Middle frontal gyrus (tissue), 1 donor: ENCODE measurements around the gene MYMX.
"Not testable (repeated sequence)": the region's sequence is repeated elsewhere in the genome, so short reads cannot be mapped to it uniquely, and the experiment has no call there.

ENCODE experiments used
- DNase-seq: peaks from one replicate; pipeline ENCODE4 v3.0.0-alpha.2; 2015; ENCODE audit warnings: low spot score; ENCODE audit errors: extremely low spot score

Gene MYMX

DNA sequence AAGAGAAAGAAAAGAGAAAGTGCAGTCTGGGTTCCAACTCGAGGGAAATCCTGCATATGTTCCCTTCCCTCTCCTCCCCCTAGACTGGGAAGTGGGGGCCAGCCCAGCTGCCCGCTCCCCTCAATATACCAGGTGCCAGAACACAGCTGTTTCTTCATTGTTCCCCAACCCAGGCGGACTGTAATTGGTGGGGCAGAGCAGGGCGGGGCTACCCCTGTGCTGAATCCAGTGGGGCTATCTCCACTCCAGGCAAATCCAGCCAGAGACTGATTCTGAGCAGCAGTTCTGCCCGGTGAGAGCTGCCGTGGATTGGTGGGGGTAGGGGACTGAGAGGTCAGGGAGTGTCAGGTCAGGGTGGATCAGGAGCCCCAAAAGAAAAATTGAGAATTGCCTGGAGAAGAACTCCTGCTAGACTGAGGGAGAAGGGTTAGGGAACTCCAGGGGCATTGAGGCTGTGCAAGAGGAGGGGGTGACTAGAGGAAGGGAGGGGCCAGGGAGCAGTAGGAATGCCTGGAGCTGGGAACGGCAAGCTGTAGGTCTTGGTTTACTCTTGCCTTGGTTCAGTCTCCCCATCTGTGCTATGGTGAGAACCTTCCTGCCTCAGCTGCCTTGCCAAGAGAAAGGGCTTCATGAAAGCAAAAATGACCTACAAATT is at the start of gene MYMX:
Gene MYMX (plus strand): TSS at position 250 of the 655 bp plus-strand sequence. CDS start 546 bp downstream, outside the sequence.
- no peak for DNase-seq

GRCh38 chr6:44167567-44167966 is 49.2 kb upstream of the MYMX start:
- no peak for DNase-seq

DNA sequence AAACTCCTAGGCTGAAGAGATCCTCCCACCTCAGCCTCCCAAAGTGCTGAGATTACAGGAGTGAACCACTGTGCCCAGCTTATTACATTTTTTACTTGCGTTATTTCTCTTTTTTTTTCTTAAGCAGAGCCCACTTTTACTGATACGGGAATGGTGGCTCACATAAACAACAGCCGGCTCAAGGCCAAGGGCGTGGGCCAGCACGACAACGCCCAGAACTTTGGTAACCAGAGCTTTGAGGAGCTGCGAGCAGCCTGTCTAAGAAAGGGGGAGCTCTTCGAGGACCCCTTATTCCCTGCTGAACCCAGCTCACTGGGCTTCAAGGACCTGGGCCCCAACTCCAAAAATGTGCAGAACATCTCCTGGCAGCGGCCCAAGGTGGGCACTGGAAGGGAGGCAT is 47.6 kb upstream of the MYMX start:
- no peak for DNase-seq

DNA sequence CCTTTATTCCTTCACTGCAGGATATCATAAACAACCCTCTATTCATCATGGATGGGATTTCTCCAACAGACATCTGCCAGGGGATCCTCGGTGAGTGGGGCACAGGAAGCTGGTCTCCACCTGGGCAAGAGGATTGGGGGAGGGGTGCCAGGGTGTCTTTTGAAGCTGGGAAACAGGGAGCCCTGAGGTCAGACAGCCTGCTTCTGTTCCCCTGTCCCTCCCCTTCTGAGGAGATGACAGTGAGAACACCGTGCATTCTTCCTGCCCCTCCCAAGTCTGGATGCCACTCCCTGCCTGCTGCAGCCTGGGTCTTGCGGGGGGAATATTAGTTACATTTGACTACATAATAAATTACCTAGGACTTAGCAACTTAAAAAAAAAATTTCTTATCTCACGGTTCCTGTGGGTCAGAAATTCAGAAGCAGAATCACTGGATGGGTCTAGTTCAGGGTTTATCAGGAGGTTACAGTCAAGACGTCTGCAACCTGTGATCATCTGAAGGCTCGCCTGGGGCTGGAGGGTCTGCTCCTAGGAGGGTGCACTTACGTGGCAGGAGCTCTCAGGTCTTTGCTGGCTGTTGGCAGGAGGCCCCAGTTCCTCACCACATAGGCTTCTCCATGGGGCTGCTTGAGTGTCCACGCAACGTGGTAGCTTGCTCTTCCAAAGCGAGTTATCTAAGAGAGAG is 46.7 kb upstream of the MYMX start:
- DNase-seq: no peak

DNA sequence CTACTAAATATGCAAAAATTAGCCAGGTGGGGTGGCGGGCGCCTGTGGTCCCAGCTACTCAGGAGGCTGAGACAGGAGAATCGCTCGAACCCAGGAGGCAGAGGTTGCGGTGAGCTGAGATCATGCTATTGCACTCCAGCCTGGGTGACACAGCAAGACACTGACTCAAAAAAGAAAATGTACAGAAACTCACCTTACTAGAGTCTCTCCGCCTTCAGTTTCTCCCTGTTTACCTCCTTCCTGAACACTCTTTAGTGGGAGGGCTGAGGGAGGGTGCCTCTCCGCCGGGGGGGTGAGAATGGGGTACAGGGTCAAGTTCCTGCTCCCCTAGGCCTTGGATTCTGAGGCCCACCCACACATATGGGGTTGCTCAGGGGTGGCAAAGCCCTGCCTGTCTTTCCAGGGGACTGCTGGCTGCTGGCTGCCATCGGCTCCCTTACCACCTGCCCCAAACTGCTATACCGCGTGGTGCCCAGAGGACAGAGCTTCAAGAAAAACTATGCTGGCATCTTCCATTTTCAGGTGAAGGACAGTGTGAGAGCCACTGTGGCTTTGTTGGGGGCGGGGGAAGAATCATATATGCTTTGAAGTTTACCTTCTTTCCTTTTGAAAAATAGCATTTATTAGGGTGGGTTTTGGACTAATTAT is 44.7 kb upstream of the MYMX start:
- DNase-seq: no peak

DNA sequence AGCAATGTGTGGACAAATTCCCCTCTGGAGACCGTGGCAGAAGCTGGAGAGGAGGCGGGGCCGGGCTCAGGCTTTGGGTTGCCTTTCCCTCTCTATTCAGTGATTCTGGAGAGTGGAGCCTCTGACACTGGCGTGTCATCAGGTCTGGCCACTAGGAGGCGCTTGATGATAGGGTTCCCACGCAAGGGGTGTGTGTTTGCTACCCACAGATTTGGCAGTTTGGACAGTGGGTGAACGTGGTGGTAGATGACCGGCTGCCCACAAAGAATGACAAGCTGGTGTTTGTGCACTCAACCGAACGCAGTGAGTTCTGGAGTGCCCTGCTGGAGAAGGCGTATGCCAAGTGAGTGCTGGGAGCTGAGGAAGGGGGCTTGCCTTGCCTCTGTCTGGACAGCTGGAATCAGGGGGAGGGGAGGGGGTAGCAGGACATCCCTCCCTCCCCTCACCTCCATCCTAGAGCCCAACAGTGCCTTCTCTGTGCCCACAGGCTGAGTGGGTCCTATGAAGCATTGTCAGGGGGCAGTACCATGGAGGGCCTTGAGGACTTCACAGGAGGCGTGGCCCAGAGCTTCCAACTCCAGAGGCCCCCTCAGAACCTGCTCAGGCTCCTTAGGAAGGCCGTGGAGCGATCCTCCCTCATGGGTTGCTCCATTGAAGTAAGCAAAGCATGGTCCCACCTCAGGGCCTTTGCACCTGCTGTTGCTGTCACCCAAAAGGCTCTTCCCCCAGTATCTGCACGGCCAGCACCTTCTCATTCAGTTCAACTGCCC is 43.8 kb upstream of the MYMX start:
- DNase-seq: peak; percentile 66

GRCh38 chr6:44176130-44176761 is 40.5 kb upstream of the MYMX start:
- DNase-seq: no peak

- DNase-seq: no peak
Measured at GRCh38 chr6:44176762-44177509, 39.8 kb upstream of the MYMX start.

- DNase-seq: no peak
Measured at GRCh38 chr6:44177691-44178423, 38.9 kb upstream of the MYMX start.

DNA sequence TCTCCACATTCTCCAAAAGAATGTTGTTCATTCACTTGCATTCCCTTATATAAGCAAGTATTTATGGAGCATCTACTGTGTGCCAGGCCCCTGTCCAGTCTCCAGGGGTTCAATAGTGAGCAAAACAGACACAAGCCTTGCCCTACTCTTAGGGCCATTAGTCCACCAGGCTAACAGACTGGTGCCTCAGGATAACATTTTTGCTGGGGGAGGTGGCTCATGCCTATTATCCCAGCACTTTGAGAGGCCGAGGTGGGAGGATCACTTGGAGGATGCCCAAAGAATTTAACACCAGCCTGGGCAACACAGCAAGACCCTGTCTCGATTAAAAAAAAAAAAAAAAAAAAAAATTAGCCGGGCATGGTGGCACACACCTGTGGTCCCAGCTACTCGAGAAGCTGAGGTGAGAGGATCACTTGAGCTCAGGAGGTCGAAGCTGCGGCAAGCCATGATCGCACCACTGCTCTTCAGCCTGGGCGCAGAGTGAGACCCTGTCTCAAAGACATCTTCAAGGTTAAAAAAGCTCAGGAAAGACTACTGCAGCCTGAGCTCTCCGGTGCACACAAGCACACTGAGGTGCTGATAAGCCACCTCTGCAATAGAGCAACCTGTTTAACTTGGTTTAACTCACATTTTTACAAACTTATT is 38.2 kb upstream of the MYMX start:
- no peak for DNase-seq

DNA sequence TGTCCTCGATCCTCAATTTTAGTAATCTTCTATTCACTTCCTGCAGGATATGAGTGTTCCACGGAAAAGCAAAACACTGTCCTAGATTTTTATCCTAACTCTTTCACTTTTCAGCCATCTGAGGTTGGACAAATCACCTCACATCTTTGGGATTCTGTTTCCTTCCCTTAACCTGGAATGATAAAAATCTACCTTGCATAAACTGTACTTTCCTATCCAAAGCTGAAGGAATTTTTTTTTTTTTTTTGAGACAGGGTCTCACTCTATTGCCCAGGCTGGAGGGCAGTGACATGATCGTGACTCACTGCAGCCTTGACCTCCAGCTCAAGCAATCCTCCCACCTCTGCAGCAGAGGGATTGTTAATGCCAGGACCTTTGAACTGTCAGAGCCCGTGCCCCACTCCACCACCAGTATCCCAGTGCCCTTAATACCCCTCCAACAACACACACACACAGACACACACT is 37.6 kb upstream of the MYMX start:
- no peak for DNase-seq

DNA sequence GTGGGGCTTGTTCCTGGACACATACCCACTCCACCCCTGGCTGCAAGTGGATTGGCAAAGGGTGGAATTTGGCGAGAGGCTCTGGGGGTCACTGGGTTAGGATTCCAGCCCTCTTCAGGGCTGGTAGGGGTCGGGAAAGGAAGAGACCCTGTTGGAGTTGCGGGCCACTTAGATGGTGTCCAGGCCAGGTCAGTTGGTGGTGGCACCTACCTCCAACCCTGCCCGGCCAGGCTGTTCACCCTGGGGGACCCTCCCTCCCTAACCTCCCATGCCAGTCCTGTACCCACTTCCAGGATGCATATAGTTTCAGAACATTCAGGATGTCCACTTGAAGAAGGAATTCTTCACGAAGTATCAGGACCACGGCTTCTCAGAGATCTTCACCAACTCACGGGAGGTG is 37.1 kb upstream of the MYMX start:
- DNase-seq: no peak

- DNase-seq: no peak
Measured at GRCh38 chr6:44180406-44180805, 36.3 kb upstream of the MYMX start.

GRCh38 chr6:44180886-44181285 is 35.8 kb upstream of the MYMX start:
- no peak for DNase-seq

DNA sequence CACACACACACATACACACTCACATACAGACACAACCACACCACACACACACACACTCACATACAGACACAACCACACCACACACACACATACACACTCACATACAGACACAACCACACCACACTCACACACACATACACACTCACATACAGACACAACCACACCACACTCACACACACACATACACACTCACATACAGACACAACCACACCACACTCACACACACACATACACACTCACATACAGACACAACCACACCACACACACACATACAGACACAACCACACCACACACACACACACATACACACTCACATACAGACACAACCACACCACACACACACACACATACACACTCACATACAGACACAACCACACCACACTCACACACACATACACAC is 34.9 kb upstream of the MYMX start:
- DNase-seq: not testable (repeated sequence)

DNA sequence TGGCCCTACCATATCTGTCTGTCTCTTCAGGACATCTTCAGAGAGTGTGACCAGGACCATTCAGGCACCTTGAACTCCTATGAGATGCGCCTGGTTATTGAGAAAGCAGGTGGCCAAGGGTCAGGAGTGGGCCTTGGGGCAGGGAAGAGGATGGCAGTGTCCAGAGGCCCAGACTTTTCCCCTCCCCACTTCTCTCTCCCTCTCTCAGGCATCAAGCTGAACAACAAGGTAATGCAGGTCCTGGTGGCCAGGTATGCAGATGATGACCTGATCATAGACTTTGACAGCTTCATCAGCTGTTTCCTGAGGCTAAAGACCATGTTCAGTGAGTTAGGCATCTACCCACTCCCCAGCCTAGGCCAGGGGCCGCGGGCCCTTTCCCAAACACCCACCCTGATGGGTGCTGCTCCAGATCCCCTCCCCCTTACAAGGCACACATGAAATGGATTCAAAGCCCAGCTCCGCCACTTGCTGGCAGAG is 33.8 kb upstream of the MYMX start:
- DNase-seq: no peak

DNA sequence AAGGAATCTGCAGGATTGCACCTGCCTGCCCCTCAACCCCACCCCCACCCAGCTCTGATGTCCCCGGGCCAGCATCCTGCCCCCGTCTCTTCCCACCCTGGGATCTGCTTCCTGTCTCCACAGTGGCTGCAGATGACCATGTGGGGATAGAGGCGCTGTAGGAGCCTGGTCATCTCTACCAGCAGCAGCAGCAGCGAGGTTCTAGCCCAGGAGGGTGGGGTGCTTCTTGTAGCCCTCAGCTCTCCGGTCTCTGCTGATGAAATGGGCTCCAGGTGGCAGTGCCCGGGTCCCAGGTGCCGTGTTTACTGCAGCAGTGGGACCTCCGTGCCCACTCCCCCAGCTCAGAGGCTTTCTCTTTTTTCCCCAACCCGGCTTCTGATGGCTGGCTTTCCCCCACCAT is 32.9 kb upstream of the MYMX start:
- DNase-seq: no peak

- not testable (repeated sequence) for DNase-seq
Measured at GRCh38 chr6:44185356-44185755, 31.4 kb upstream of the MYMX start.

DNA sequence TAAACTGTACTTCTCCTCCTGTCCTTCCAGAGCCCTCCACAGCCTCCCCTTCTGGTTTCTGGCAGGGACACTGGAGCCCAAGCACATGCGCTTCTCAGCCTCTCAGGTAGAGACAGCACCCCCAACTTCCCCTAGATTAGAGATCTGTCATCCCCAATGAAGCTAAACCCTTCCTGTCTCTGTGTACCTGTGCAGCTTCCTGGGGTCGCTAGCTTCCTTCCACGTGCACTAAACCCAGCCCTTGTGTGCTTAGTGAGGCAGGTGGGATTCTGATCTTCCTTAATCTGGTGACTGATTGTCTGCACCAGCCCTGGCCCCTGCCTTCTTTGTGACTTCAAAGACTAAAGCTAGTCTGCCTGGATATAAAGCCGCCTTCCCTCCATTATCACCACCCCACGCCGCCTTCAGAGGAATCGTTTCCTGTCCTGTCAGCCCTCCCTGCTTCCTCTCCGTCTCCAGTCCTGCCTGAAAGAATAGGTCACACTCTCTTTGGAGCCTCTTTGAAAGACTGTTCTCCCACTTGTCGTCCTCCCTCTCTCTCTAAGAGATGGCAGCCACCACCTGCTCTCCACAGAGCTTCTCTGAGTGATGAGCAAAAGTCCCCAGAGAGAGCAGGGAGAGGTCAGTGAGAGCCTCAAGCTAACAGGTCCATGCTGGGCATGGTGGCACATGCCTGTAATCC is 30.6 kb upstream of the MYMX start:
- DNase-seq: no peak
